ENCODE measurements around the gene RIC1.
A peak's percentile ranks its signal among the peaks of the same experiment; 100 is the strongest.
"Not testable (repeated sequence)": the region's sequence is repeated elsewhere in the genome, so short reads cannot be mapped to it uniquely, and the experiment has no call there.

Gene RIC1

GRCh38 chr9:5628530-5629311, at the start of gene RIC1:
RIC1 (plus strand) TSS chr9:5629107; CDS start chr9:5629310, 203 bp downstream.
- DNase-seq: peak; percentile 89

GRCh38 chr9:5579881-5580280, 49.0 kb upstream of the RIC1 start:
- no peak for DNase-seq

GRCh38 chr9:5580650-5581049, 48.3 kb upstream of the RIC1 start:
- DNase-seq: no peak

GRCh38 chr9:5581706-5582105, 47.2 kb upstream of the RIC1 start:
- not testable (repeated sequence) for DNase-seq

GRCh38 chr9:5582835-5583195, 46.1 kb upstream of the RIC1 start:
- peak; percentile 35 for DNase-seq

GRCh38 chr9:5586391-5586802, 42.5 kb upstream of the RIC1 start:
- peak; percentile 16 for DNase-seq

- DNase-seq: peak; percentile 57
Observed at GRCh38 chr9:5587024-5587423, 41.9 kb upstream of the RIC1 start.

- no peak for DNase-seq
Observed at GRCh38 chr9:5592231-5592630, 36.7 kb upstream of the RIC1 start.

GRCh38 chr9:5592904-5593303, 36.0 kb upstream of the RIC1 start:
- no peak for DNase-seq

GRCh38 chr9:5593904-5594303, 35.0 kb upstream of the RIC1 start:
- DNase-seq: no peak

GRCh38 chr9:5596173-5596572, 32.7 kb upstream of the RIC1 start:
- no peak for DNase-seq

- no peak for DNase-seq
Observed at GRCh38 chr9:5608298-5609225, 20.3 kb upstream of the RIC1 start.

GRCh38 chr9:5609226-5609596, 19.7 kb upstream of the RIC1 start:
- no peak for DNase-seq

- no peak for DNase-seq
Observed at GRCh38 chr9:5610491-5610890, 18.4 kb upstream of the RIC1 start.

GRCh38 chr9:5611321-5612184, 17.4 kb upstream of the RIC1 start:
- no peak for DNase-seq

GRCh38 chr9:5612185-5612530, 16.7 kb upstream of the RIC1 start:
- DNase-seq: no peak

GRCh38 chr9:5614192-5614591, 14.7 kb upstream of the RIC1 start:
- DNase-seq: no peak

GRCh38 chr9:5614985-5615384, 13.9 kb upstream of the RIC1 start:
- DNase-seq: no peak

GRCh38 chr9:5617749-5618148, 11.2 kb upstream of the RIC1 start:
- no peak for DNase-seq

GRCh38 chr9:5620494-5620893, 8.4 kb upstream of the RIC1 start:
- no peak for DNase-seq

- no peak for DNase-seq
Observed at GRCh38 chr9:5621327-5621726, 7.6 kb upstream of the RIC1 start.

- DNase-seq: no peak
Observed at GRCh38 chr9:5622016-5622415, 6.9 kb upstream of the RIC1 start.

GRCh38 chr9:5624655-5625054, 4.3 kb upstream of the RIC1 start:
- DNase-seq: no peak
